Endothelial cell of umbilical vein (primary cell): Measurements from ENCODE around the gene CTTNBP2. TPM values are rescaled to one million over a fixed set of nuclear protein-coding genes. Genes with fewer than 3 reads are reported as not detected.

ENCODE experiments used
- BruUV-seq: library from RNA; stranded (reverse); fragments of 400-500 nt; replicated peaks from 2 replicates; lab custom pipeline; 2021; lab: Mats Ljungman, UMichigan
- CTCF ChIA-PET: fragments of 300-600, 350-600 bp; sonication (Branson Sonifier 250); formaldehyde crosslinking; loops from one replicate; lab custom pipeline; 2021; ENCODE audit warnings: antibody characterized with exemption, inconsistent platforms; lab: Charles Lee
- POLR2A ChIA-PET: fragments of 300-600, 350-600 bp; sonication (Branson Sonifier 250); formaldehyde crosslinking; loops from one replicate; lab custom pipeline; 2021; ENCODE audit warnings: antibody characterized with exemption, inconsistent platforms; lab: Charles Lee
- DNase-seq: peaks from one replicate; pipeline ENCODE4 v3.0.0-alpha.2; 2011; ENCODE audit warnings: low read depth, low spot score
- FAIRE-seq: peaks from 2 replicates; lab custom pipeline; 2011; peaks lifted over from hg19 to GRCh38; lab: Jason Lieb, UNC
- H2AFZ ChIP-seq: 2 replicates; pipeline ENCODE4 v1.6.0; 2012; ENCODE audit warnings: low read depth, low read length, control low read depth, inconsistent platforms
- H3K27ac ChIP-seq: 2 replicates; pipeline ENCODE4 v1.5.1; 2011; ENCODE audit warnings: low read depth, mild to moderate bottlenecking, control low read depth, low read length, moderate library complexity; ENCODE audit not compliant: insufficient read depth
- H3K27me3 ChIP-seq, 2 experiments: 2 replicates each; pipeline versions ENCODE4 v1.6.0 to v1.6.1; 2011; ENCODE audit warnings: low read length in 2 of 2, mixed read lengths in 1 of 2; ENCODE audit not compliant: control insufficient read depth in 2 of 2, insufficient read depth in 2 of 2
- H3K36me3 ChIP-seq, 2 experiments: 2 replicates in 1 of 2; 3 replicates in 1 of 2; pipeline ENCODE4 v1.5.1; 2011; ENCODE audit warnings: low read length in 2 of 2, mild to moderate bottlenecking in 1 of 2, moderate library complexity in 1 of 2; ENCODE audit not compliant: control insufficient read depth in 2 of 2, insufficient read depth in 2 of 2; ENCODE audit errors: extremely low read depth in 1 of 2
- H3K4me1 ChIP-seq: 3 replicates; pipeline ENCODE4 v1.5.1; 2011; ENCODE audit warnings: mild to moderate bottlenecking, low read length; ENCODE audit not compliant: control insufficient read depth, insufficient read depth; ENCODE audit errors: extremely low read depth
- H3K4me2 ChIP-seq: 2 replicates; pipeline ENCODE4 v1.6.1; 2011; ENCODE audit warnings: low read length, control low read depth, mixed read lengths; ENCODE audit not compliant: insufficient read depth
- H3K4me3 ChIP-seq, 3 experiments: fragments of 200-600 bp in 1 of 3; sonication (generic), shearing (Covaris generic) in 1 of 3; replicated peaks in 1 of 3; 2 replicates each; pipeline ENCODE4 v1.5.1; 2011 to 2016; ENCODE audit warnings: control low read depth in 3 of 3, low read length in 3 of 3, mild to moderate bottlenecking in 2 of 3, inconsistent platforms in 1 of 3, low read depth in 1 of 3, moderate library complexity in 1 of 3; ENCODE audit not compliant: insufficient read depth in 1 of 3
- H3K79me2 ChIP-seq: 2 replicates; pipeline ENCODE4 v1.6.0; 2012; ENCODE audit warnings: low read length, inconsistent platforms; ENCODE audit not compliant: control insufficient read depth, insufficient read depth
- H3K9ac ChIP-seq: replicated peaks from 2 replicates; pipeline ENCODE3; 2011; ENCODE audit warnings: low read length, control low read depth; ENCODE audit not compliant: insufficient read depth; ENCODE audit errors: extremely low read depth
- H3K9me1 ChIP-seq: replicated peaks from 3 replicates; pipeline ENCODE4 v1.6.0; 2011; ENCODE audit warnings: mild to moderate bottlenecking, low read length; ENCODE audit not compliant: control insufficient read depth, insufficient read depth; ENCODE audit errors: extremely low read depth
- H3K9me3 ChIP-seq: replicated peaks from 2 replicates; pipeline ENCODE4 v1.5.1; 2012; ENCODE audit warnings: low read length, inconsistent platforms; ENCODE audit not compliant: control insufficient read depth, insufficient read depth
- H4K20me1 ChIP-seq: replicated peaks from 2 replicates; pipeline ENCODE3; 2011; ENCODE audit warnings: mild to moderate bottlenecking, low read length; ENCODE audit not compliant: control insufficient read depth, insufficient read depth; ENCODE audit errors: extremely low read depth
- CTCF ChIP-seq, 2 donors: IDR thresholded peaks; 1 replicate in 1 of 2; 2 replicates in 1 of 2; pipeline ENCODE4 v1.5.1; 2011; ENCODE audit warnings: low read length in 2 of 2, mild to moderate bottlenecking in 2 of 2, moderate library complexity in 2 of 2, control low read depth in 1 of 2, inconsistent platforms in 1 of 2, low read depth in 1 of 2; ENCODE audit not compliant: insufficient read depth in 1 of 2; ENCODE audit errors: extremely low read depth in 1 of 2
- EZH2 ChIP-seq: IDR thresholded peaks from 2 replicates; pipeline ENCODE4 v1.6.1; 2012; ENCODE audit warnings: borderline replicate concordance, low read depth, mild to moderate bottlenecking, moderate library complexity, low read length, inconsistent platforms; ENCODE audit not compliant: severe bottlenecking
- FOS ChIP-seq: IDR thresholded peaks from 2 replicates; pipeline ENCODE4 v1.6.1; 2011; ENCODE audit warnings: mild to moderate bottlenecking, low read length, moderate library complexity, borderline replicate concordance; ENCODE audit not compliant: insufficient read depth
- GATA2 ChIP-seq: IDR thresholded peaks from 2 replicates; pipeline ENCODE4 v1.7.0; 2011; ENCODE audit warnings: low read depth, mild to moderate bottlenecking, moderate library complexity, mixed read lengths, low read length; ENCODE audit not compliant: insufficient read length, insufficient read depth
- JUN ChIP-seq: IDR thresholded peaks from 2 replicates; pipeline ENCODE4 v1.6.1; 2011; ENCODE audit warnings: borderline replicate concordance, low read depth; ENCODE audit not compliant: insufficient read length, insufficient read depth
- MAX ChIP-seq: IDR thresholded peaks from 2 replicates; pipeline ENCODE4 v1.6.1; 2011; ENCODE audit not compliant: insufficient read depth, insufficient read length
- MYC ChIP-seq: IDR thresholded peaks from one replicate; pipeline ENCODE4 v1.6.1; 2011; ENCODE audit warnings: mild to moderate bottlenecking, low read depth, low read length
- POLR2A ChIP-seq: IDR thresholded peaks from 2 replicates; pipeline ENCODE4 v1.6.1; 2012; ENCODE audit warnings: low read depth, mild to moderate bottlenecking, control low read depth, low read length
- POLR2AphosphoS5 ChIP-seq: IDR thresholded peaks from 2 replicates; pipeline ENCODE4 v1.6.1; 2012; ENCODE audit warnings: low read depth, mild to moderate bottlenecking, control low read depth, low read length, moderate library complexity; ENCODE audit not compliant: insufficient read depth
- dilution Hi-C: fragments of 300-500 bp; cut with MboI; formaldehyde crosslinking; loops from one replicate; pipeline ENCODE4 v1.15.0; 2019; ENCODE audit warnings: low sequenced_read_pairs; ENCODE audit not compliant: extremely low pct_ligation_motif_present
- intact Hi-C: fragments of 100-400 bp; cut with micrococcal nuclease; formaldehyde crosslinking; loops from one replicate; pipeline ENCODE4 v1.10.0; 2022
- polyA plus RNA-seq, 4 experiments: library from polyadenylated mRNA; depleted of rRNA in 3 of 4; stranded (reverse) in 3 of 4; unstranded in 1 of 4; fragments of >200 nt; gene quantifications; 2 replicates each; pipeline versions ENCODE4 v1.2.1 to v1.2.3, GENCODE V29; 2011 to 2012; ENCODE audit warnings: missing spikeins in 1 of 4
- total RNA-seq: library from RNA; stranded (reverse); gene quantifications from 2 replicates; pipeline ENCODE4 v1.2.3, GENCODE V29; 2021

CTTNBP2 gene
- total and polyA plus RNA-seq, 2 donors (not counting 3 experiments of a cell fraction or from before 2014, with no cell fraction given) = 0.08 to 0.35 TPM

GRCh38 chr7:117690147-117690546, 183.1 kb downstream of the CTTNBP2 start:
- no peaks in the 10 kb centered on the region for H3K9me3 ChIP-seq
- no peaks in the 10 kb centered on the region for H3K36me3 ChIP-seq
- no peaks in the 10 kb centered on the region for H3K4me1 ChIP-seq
- FAIRE-seq = no peak
- DNase-seq = no peak
- H3K27me3 ChIP-seq = peaks cover 0 to 2% of the 10 kb centered on the region in 2 experiments
- intact Hi-C loops = no loop called here
- no peak overlapping the region for H3K9ac ChIP-seq
- H2AFZ ChIP-seq = no peak overlapping the region
- H4K20me1 ChIP-seq = no peaks in the 10 kb centered on the region
- no peak overlapping the region for H3K27ac ChIP-seq
- TF ChIP-seq CTCF (IDR thresholded peaks at IDR 0.05; ENCODE audit: extremely low read depth in 1 of 2, insufficient read depth in 1 of 2, low read depth in 1 of 2, low read length in 2 of 2) = no peak
- no peak for TF ChIP-seq FOS
- CTCF ChIA-PET = interaction anchor here (1.4 kb wide), 1 partner anchor 12 kb away, joined by 4 read pairs; no protein-coding TSS in a partner anchor
- no peaks in the 10 kb centered on the region for H3K9me1 ChIP-seq
- no peak overlapping the region for H3K4me3 ChIP-seq
- no TSS peak for BruUV-seq
- H3K4me2 ChIP-seq = no peak overlapping the region
- POLR2A ChIA-PET = no interaction called here
- H3K79me2 ChIP-seq = no peaks in the 10 kb centered on the region
- dilution Hi-C loops = no loop called here

GRCh38 chr7:117689406-117689805, 183.8 kb downstream of the CTTNBP2 start:
- DNase-seq = no peak
- ChIA-PET CTCF (interaction anchor here (1.7 kb wide), 1 partner anchor 230 kb away, joined by 7 read pairs; no protein-coding TSS in a partner anchor), POLR2A (no interaction called here)
- Histone ChIP-seq H3K4me2 (no peak overlapping the region), H3K79me2 (no peaks in the 10 kb centered on the region), H3K4me1 (no peaks in the 10 kb centered on the region), H3K27me3 (peaks cover 0 to 2% of the 10 kb centered on the region in 2 experiments), H3K9me3 (no peaks in the 10 kb centered on the region), H3K9me1 (no peaks in the 10 kb centered on the region), H3K9ac (no peak overlapping the region), H2AFZ (no peak overlapping the region), H4K20me1 (no peaks in the 10 kb centered on the region), H3K4me3 (no peak overlapping the region), H3K36me3 (no peaks in the 10 kb centered on the region), H3K27ac (no peak overlapping the region)
- FAIRE-seq = no peak
- dilution Hi-C loops = no loop called here
- intact Hi-C loops = no loop called here
- TF ChIP-seq EZH2 = no peak
- TF ChIP-seq POLR2A = no peak
- TF ChIP-seq POLR2AphosphoS5 = no peak
- no peak for TF ChIP-seq MAX
- TF ChIP-seq MYC = no peak
- TF ChIP-seq JUN = no peak
- no peak for TF ChIP-seq CTCF (IDR thresholded peaks at IDR 0.05; ENCODE audit: extremely low read depth in 1 of 2, insufficient read depth in 1 of 2, low read depth in 1 of 2, low read length in 2 of 2)
- no peak for TF ChIP-seq FOS
- no peak for TF ChIP-seq GATA2
- BruUV-seq = no TSS peak
